HG03175 (cell line): ENCODE results near the gene NFRKB.

Experiments used
- ATAC-seq: cut with Tn5 transposase; IDR thresholded peaks from one replicate; pipeline ENCODE4 v1.9.1; 2021; ENCODE audit warnings: mild to moderate bottlenecking, moderate library complexity; ENCODE audit not compliant: unreplicated experiment

NFRKB gene

GRCh38 chr11:129846508-129847335 lies 48.7 kb downstream of the NFRKB start:
- no peak for ATAC-seq
